SK-N-SH (cell line): Measurements from ENCODE around the gene ANO9. TPM values are rescaled to one million over a fixed set of nuclear protein-coding genes. Genes with fewer than 3 reads are reported as not detected.

Source experiments
- CTCF ChIA-PET: fragments of 300-600, 350-600 bp; formaldehyde crosslinking; extraction: SDS; loops from one replicate; lab custom pipeline; 2021; lab: Yijun Ruan, JAX
- POLR2A ChIA-PET: fragments of 350-600 bp; sonication (Branson Sonifier 250); formaldehyde crosslinking; extraction: SDS; loops from one replicate; lab custom pipeline; 2020; ENCODE audit warnings: antibody characterized with exemption, inconsistent platforms; lab: Yijun Ruan, JAX
- DNase-seq: peaks from one replicate; pipeline ENCODE4 v3.0.0; 2012
- H2AFZ ChIP-seq: fragments of 200-600 bp; sonication (generic); 2 replicates; pipeline ENCODE4 v1.8.1; 2016; ENCODE audit warnings: antibody characterized with exemption, mild to moderate bottlenecking, low read depth
- H3F3A ChIP-seq: fragments of 200-600 bp; sonication (generic); replicated peaks from 2 replicates; pipeline ENCODE3; 2016; ENCODE audit warnings: antibody characterized with exemption, mild to moderate bottlenecking; ENCODE audit not compliant: insufficient read depth
- H3K27ac ChIP-seq, 2 experiments: fragments of 200-500 bp in 1 of 2; fragments of 200-600 bp in 1 of 2; sonication (Bioruptor generic) in 1 of 2; sonication (generic), shearing (Covaris generic) in 1 of 2; 2 replicates each; pipeline versions ENCODE4 v1.5.1 to v1.6.1; 2014 to 2016; ENCODE audit warnings: low read depth in 2 of 2, inconsistent platforms in 1 of 2, low read length in 1 of 2, mild to moderate bottlenecking in 1 of 2, mixed read lengths in 1 of 2
- H3K27me3 ChIP-seq: fragments of 200-600 bp; sonication (generic), shearing (Covaris generic); 2 replicates; pipeline ENCODE4 v1.6.1; 2016; ENCODE audit warnings: mixed run types; ENCODE audit not compliant: insufficient read depth
- H3K36me3 ChIP-seq, 2 experiments: fragments of 200-500 bp in 1 of 2; fragments of 200-600 bp in 1 of 2; sonication (Bioruptor generic) in 1 of 2; sonication (generic) in 1 of 2; replicated peaks in 1 of 2; 2 replicates each; pipeline versions ENCODE3 to v1.5.1; 2014 to 2016; ENCODE audit warnings: low read length in 1 of 2, mild to moderate bottlenecking in 1 of 2; ENCODE audit not compliant: insufficient read depth in 2 of 2, control insufficient read depth in 1 of 2
- H3K4me1 ChIP-seq, 2 experiments: fragments of 200-500 bp in 1 of 2; fragments of 200-600 bp in 1 of 2; sonication (Bioruptor generic) in 1 of 2; sonication (generic), shearing (Covaris generic) in 1 of 2; 2 replicates each; pipeline versions ENCODE4 v1.5.1 to v1.6.1; 2014 to 2016; ENCODE audit warnings: low read depth in 1 of 2, low read length in 1 of 2, mixed run types in 1 of 2; ENCODE audit not compliant: insufficient read depth in 2 of 2, control insufficient read depth in 1 of 2
- H3K4me2 ChIP-seq: fragments of 200-600 bp; sonication (generic), shearing (Covaris generic); 2 replicates; pipeline ENCODE4 v1.6.1; 2017; ENCODE audit warnings: mixed run types
- H3K4me3 ChIP-seq, 2 experiments: fragments of 200-500 bp in 1 of 2; fragments of 200-600 bp in 1 of 2; sonication (Bioruptor generic) in 1 of 2; sonication (generic), shearing (Covaris generic) in 1 of 2; 2 replicates each; pipeline versions ENCODE4 v1.5.1 to v1.8.1; 2014 to 2016; ENCODE audit warnings: low read depth in 2 of 2, inconsistent platforms in 1 of 2, low read length in 1 of 2, mild to moderate bottlenecking in 1 of 2, mixed read lengths in 1 of 2, moderate library complexity in 1 of 2
- H3K79me2 ChIP-seq: fragments of 200-600 bp; sonication (generic); 2 replicates; pipeline ENCODE4 v1.8.1; 2017; ENCODE audit warnings: mild to moderate bottlenecking; ENCODE audit not compliant: insufficient read depth
- H3K9ac ChIP-seq: fragments of 200-600 bp; sonication (generic); 2 replicates; pipeline ENCODE4 v1.6.1; 2017; ENCODE audit warnings: mixed run types
- H3K9me2 ChIP-seq: fragments of 200-600 bp; sonication (generic); 2 replicates; pipeline ENCODE4 v1.6.1; 2017; ENCODE audit warnings: mixed run types
- H3K9me3 ChIP-seq: fragments of 200-600 bp; sonication (generic); 2 replicates; pipeline ENCODE4 v1.6.1; 2017; ENCODE audit warnings: mixed run types, mild to moderate bottlenecking, moderate library complexity
- H4K20me1 ChIP-seq: fragments of 200-600 bp; sonication (generic); 2 replicates; pipeline ENCODE4 v1.6.1; 2017; ENCODE audit warnings: mild to moderate bottlenecking, mixed run types; ENCODE audit not compliant: insufficient read depth
- CTCF ChIP-seq: fragments of 200-600 bp; sonication (generic); IDR thresholded peaks from 2 replicates; pipeline ENCODE4 v1.6.1; 2017; ENCODE audit warnings: antibody characterized with exemption, mild to moderate bottlenecking, moderate library complexity
- EZH2phosphoT487 ChIP-seq: fragments of 200-600 bp; sonication (generic); IDR thresholded peaks from 2 replicates; pipeline ENCODE4 v1.6.1; 2017; ENCODE audit warnings: low read depth, mixed run types, mild to moderate bottlenecking, antibody characterized with exemption, moderate library complexity, borderline replicate concordance
- GABPA ChIP-seq: IDR thresholded peaks from 2 replicates; pipeline ENCODE4 v1.4.0; 2012; ENCODE audit warnings: low read depth, mild to moderate bottlenecking
- MXI1 ChIP-seq: IDR thresholded peaks from 2 replicates; pipeline ENCODE4 v1.6.1; 2012; ENCODE audit warnings: mild to moderate bottlenecking, low read depth, low read length, improper control_type of control experiment
- POLR2AphosphoS5 ChIP-seq: IDR thresholded peaks from 2 replicates; pipeline ENCODE4 v1.6.1; 2012; ENCODE audit warnings: low read depth, low read length
- RAD21 ChIP-seq: IDR thresholded peaks from 2 replicates; pipeline ENCODE4 v1.6.1; 2012; ENCODE audit warnings: mild to moderate bottlenecking, low read length
- RFX5 ChIP-seq: IDR thresholded peaks from 2 replicates; pipeline ENCODE4 v1.6.1; 2012; ENCODE audit warnings: mild to moderate bottlenecking, improper control_type of control experiment, low read length
- TAF1 ChIP-seq: IDR thresholded peaks from 2 replicates; pipeline ENCODE4 v1.6.1; 2012; ENCODE audit warnings: low read depth, mild to moderate bottlenecking, low read length, moderate library complexity, borderline replicate concordance
- TEAD4 ChIP-seq: IDR thresholded peaks from 2 replicates; pipeline ENCODE4 v1.4.0; 2012; ENCODE audit warnings: mild to moderate bottlenecking, borderline replicate concordance; ENCODE audit not compliant: insufficient read depth
- YY1 ChIP-seq: IDR thresholded peaks from 2 replicates; pipeline ENCODE4 v1.4.0; 2012; ENCODE audit warnings: low read depth, mild to moderate bottlenecking
- ZBTB33 ChIP-seq: IDR thresholded peaks from 2 replicates; pipeline ENCODE4 v1.4.0; 2012; ENCODE audit warnings: low read depth, borderline replicate concordance
- WGBS: methylation state at CpG from one replicate; pipeline ENCODE4 v1.1.6; 2017; ENCODE audit warnings: low lambda C conversion rate; 5-methylcytosine and 5-hydroxymethylcytosine counted together
- polyA plus RNA-seq, 3 experiments: library from polyadenylated mRNA; depleted of rRNA; stranded (reverse); fragments of >200 nt; gene quantifications; 2 replicates each; pipeline ENCODE4 v1.2.3, GENCODE V29; 2012
- TF ChIP-seq, protein P1 (sequence below): IDR thresholded peaks from 2 replicates; pipeline ENCODE4; 2012
- TF ChIP-seq, protein P2 (sequence below): IDR thresholded peaks from 2 replicates; pipeline ENCODE4 v1.6.1; 2012; ENCODE audit warnings: mild to moderate bottlenecking, low read depth, low read length, moderate library complexity
- TF ChIP-seq, protein P3 (sequence below): IDR thresholded peaks from 2 replicates; pipeline ENCODE4 v1.4.0; 2012; ENCODE audit warnings: low read depth, borderline replicate concordance
- TF ChIP-seq, protein P4 (sequence below): fragments of 150-350 bp; IDR thresholded peaks from 2 replicates; pipeline ENCODE4 v1.6.1; 2016; ENCODE audit warnings: mild to moderate bottlenecking, low read depth, low read length
- TF ChIP-seq, protein P5 (sequence below): IDR thresholded peaks from 2 replicates; pipeline ENCODE4 v1.4.0; 2012; ENCODE audit warnings: low read depth

ANO9 gene
- polyA plus RNA-seq, 1 of the 3 experiments (the other 2 are of a cell fraction) = 0.12 TPM

- H3K9me3 ChIP-seq = no peaks in the 10 kb centered on the region
- no peak overlapping the region for H2AFZ ChIP-seq
- TF ChIP-seq EZH2phosphoT487 = no peak
- TF ChIP-seq, protein P1, sequence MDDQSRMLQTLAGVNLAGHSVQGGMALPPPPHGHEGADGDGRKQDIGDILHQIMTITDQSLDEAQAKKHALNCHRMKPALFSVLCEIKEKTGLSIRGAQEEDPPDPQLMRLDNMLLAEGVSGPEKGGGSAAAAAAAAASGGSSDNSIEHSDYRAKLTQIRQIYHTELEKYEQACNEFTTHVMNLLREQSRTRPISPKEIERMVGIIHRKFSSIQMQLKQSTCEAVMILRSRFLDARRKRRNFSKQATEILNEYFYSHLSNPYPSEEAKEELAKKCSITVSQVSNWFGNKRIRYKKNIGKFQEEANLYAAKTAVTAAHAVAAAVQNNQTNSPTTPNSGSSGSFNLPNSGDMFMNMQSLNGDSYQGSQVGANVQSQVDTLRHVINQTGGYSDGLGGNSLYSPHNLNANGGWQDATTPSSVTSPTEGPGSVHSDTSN = no peak
- no peak for TF ChIP-seq ZBTB33
- TF ChIP-seq TAF1 = no peak
- TF ChIP-seq, protein P2, sequence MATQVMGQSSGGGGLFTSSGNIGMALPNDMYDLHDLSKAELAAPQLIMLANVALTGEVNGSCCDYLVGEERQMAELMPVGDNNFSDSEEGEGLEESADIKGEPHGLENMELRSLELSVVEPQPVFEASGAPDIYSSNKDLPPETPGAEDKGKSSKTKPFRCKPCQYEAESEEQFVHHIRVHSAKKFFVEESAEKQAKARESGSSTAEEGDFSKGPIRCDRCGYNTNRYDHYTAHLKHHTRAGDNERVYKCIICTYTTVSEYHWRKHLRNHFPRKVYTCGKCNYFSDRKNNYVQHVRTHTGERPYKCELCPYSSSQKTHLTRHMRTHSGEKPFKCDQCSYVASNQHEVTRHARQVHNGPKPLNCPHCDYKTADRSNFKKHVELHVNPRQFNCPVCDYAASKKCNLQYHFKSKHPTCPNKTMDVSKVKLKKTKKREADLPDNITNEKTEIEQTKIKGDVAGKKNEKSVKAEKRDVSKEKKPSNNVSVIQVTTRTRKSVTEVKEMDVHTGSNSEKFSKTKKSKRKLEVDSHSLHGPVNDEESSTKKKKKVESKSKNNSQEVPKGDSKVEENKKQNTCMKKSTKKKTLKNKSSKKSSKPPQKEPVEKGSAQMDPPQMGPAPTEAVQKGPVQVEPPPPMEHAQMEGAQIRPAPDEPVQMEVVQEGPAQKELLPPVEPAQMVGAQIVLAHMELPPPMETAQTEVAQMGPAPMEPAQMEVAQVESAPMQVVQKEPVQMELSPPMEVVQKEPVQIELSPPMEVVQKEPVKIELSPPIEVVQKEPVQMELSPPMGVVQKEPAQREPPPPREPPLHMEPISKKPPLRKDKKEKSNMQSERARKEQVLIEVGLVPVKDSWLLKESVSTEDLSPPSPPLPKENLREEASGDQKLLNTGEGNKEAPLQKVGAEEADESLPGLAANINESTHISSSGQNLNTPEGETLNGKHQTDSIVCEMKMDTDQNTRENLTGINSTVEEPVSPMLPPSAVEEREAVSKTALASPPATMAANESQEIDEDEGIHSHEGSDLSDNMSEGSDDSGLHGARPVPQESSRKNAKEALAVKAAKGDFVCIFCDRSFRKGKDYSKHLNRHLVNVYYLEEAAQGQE = no peak
- no peak for TF ChIP-seq GABPA
- no peak for TF ChIP-seq TEAD4
- TF ChIP-seq, protein P3, sequence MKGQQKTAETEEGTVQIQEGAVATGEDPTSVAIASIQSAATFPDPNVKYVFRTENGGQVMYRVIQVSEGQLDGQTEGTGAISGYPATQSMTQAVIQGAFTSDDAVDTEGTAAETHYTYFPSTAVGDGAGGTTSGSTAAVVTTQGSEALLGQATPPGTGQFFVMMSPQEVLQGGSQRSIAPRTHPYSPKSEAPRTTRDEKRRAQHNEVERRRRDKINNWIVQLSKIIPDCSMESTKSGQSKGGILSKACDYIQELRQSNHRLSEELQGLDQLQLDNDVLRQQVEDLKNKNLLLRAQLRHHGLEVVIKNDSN = no peak
- TF ChIP-seq CTCF = no peak
- no peak for TF ChIP-seq YY1
- TF ChIP-seq, protein P4, sequence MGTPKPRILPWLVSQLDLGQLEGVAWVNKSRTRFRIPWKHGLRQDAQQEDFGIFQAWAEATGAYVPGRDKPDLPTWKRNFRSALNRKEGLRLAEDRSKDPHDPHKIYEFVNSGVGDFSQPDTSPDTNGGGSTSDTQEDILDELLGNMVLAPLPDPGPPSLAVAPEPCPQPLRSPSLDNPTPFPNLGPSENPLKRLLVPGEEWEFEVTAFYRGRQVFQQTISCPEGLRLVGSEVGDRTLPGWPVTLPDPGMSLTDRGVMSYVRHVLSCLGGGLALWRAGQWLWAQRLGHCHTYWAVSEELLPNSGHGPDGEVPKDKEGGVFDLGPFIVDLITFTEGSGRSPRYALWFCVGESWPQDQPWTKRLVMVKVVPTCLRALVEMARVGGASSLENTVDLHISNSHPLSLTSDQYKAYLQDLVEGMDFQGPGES = no peak
- TF ChIP-seq, protein P5, sequence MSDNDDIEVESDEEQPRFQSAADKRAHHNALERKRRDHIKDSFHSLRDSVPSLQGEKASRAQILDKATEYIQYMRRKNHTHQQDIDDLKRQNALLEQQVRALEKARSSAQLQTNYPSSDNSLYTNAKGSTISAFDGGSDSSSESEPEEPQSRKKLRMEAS = no peak
- no peak for TF ChIP-seq POLR2AphosphoS5
- TF ChIP-seq RAD21 = no peak
- no peak for TF ChIP-seq MXI1
- TF ChIP-seq RFX5 = no peak
- H3K27ac ChIP-seq = no peak overlapping the region
- no peaks in the 10 kb centered on the region for H4K20me1 ChIP-seq
- WGBS = 97% methylated on average over 17 of the region's 27 CpGs
- ChIA-PET POLR2A (no interaction called here), CTCF (interaction anchor here (6.6 kb wide), 1 partner anchor 45 kb away, joined by 77 read pairs; the partner anchor contains the start of gene PTDSS2)
- H3F3A ChIP-seq = no peaks in the 10 kb centered on the region
- H3K4me3 ChIP-seq = no peak overlapping the region
- H3K9ac ChIP-seq = no peak overlapping the region
- no peaks in the 10 kb centered on the region for H3K36me3 ChIP-seq
- H3K9me2 ChIP-seq = no peaks in the 10 kb centered on the region
- peaks cover 9% of the 10 kb centered on the region; the same call in 1 of the 2 replicates for H3K27me3 ChIP-seq
- H3K4me1 ChIP-seq = peaks cover 0 to 11% of the 10 kb centered on the region in 2 experiments; a peak in 1 of 4 replicates
- no peak overlapping the region for H3K4me2 ChIP-seq
- no peaks in the 10 kb centered on the region for H3K79me2 ChIP-seq
- no peak for DNase-seq
Measured at GRCh38 chr11:403761-404431, 37.9 kb downstream of the ANO9 start.
